GM23338 (cell line): ENCODE measurements around the gene OR51B2.

Source experiments
- EZH2 ChIP-seq: fragments of 200-600 bp; sonication (generic); IDR thresholded peaks from one replicate; pipeline ENCODE4 v1.8.0; 2017; ENCODE audit warnings: antibody characterized with exemption, mild to moderate bottlenecking, low read depth; ENCODE audit not compliant: unreplicated experiment
- EZH2phosphoT487 ChIP-seq: fragments of 200-600 bp; sonication (generic); IDR thresholded peaks from one replicate; pipeline ENCODE4 v1.8.1; 2018; ENCODE audit warnings: antibody characterized with exemption; ENCODE audit not compliant: unreplicated experiment
- POLR2AphosphoS5 ChIP-seq: IDR thresholded peaks from 2 replicates; pipeline ENCODE4 v1.6.1; 2016; ENCODE audit warnings: antibody characterized with exemption, low read depth
- STAT1 ChIP-seq: IDR thresholded peaks from one replicate; pipeline ENCODE4 v1.6.1; 2016; ENCODE audit warnings: antibody characterized with exemption; ENCODE audit not compliant: unreplicated experiment
- TF ChIP-seq, protein P1 (sequence below), 2 experiments: fragments of 200-600 bp in 1 of 2; sonication (generic) in 1 of 2; conservative IDR thresholded peaks; 2 replicates each; pipeline versions ENCODE4 v1.5.1 to v1.6.1; 2016 to 2017; ENCODE audit warnings: antibody characterized with exemption in 2 of 2, low read depth in 2 of 2, mild to moderate bottlenecking in 2 of 2, moderate library complexity in 1 of 2

DNA sequence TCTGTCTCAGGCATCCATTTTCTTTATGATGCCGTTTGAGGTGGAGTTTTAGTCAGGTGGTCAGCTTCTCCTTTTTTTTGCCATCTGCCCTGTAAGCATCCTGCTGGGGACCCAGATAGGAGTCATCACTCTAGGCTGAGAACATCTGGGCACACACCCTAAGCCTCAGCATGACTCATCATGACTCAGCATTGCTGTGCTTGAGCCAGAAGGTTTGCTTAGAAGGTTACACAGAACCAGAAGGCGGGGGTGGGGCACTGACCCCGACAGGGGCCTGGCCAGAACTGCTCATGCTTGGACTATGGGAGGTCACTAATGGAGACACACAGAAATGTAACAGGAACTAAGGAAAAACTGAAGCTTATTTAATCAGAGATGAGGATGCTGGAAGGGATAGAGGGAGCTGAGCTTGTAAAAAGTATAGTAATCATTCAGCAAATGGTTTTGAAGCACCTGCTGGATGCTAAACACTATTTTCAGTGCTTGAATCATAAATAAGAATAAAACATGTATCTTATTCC lies 43.5 kb downstream of the OR51B2 start:
- TF ChIP-seq EZH2 (no peak), EZH2phosphoT487 (no peak), POLR2AphosphoS5 (no peak), STAT1 (no peak)
- TF ChIP-seq, protein P1, sequence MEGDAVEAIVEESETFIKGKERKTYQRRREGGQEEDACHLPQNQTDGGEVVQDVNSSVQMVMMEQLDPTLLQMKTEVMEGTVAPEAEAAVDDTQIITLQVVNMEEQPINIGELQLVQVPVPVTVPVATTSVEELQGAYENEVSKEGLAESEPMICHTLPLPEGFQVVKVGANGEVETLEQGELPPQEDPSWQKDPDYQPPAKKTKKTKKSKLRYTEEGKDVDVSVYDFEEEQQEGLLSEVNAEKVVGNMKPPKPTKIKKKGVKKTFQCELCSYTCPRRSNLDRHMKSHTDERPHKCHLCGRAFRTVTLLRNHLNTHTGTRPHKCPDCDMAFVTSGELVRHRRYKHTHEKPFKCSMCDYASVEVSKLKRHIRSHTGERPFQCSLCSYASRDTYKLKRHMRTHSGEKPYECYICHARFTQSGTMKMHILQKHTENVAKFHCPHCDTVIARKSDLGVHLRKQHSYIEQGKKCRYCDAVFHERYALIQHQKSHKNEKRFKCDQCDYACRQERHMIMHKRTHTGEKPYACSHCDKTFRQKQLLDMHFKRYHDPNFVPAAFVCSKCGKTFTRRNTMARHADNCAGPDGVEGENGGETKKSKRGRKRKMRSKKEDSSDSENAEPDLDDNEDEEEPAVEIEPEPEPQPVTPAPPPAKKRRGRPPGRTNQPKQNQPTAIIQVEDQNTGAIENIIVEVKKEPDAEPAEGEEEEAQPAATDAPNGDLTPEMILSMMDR (conservative IDR thresholded peaks at IDR 0.05; ENCODE audit: low read depth in 2 of 2) = no peak
